ENCODE data around the gene POLR1B.
A peak's percentile ranks its signal among the peaks of the same experiment; 100 is the strongest.
"Not testable (repeated sequence)": the region's sequence is repeated elsewhere in the genome, so short reads cannot be mapped to it uniquely, and the experiment has no call there.

POLR1B gene

GRCh38 chr2:112601754-112602153 is 59.5 kb downstream of the POLR1B start:
- DNase-seq (ENCODE audit: low read depth) = no peak

- DNase-seq (ENCODE audit: low read depth) = no peak
Measured at GRCh38 chr2:112602917-112603316, 60.7 kb downstream of the POLR1B start.

- no peak for DNase-seq (ENCODE audit: low read depth)
Measured at GRCh38 chr2:112603731-112604130, 61.5 kb downstream of the POLR1B start.

- no peak for DNase-seq (ENCODE audit: low read depth)
Measured at GRCh38 chr2:112604952-112605351, 62.7 kb downstream of the POLR1B start.

GRCh38 chr2:112605926-112606325 is 63.7 kb downstream of the POLR1B start:
- DNase-seq (ENCODE audit: low read depth) = no peak

GRCh38 chr2:112606547-112606946 is 64.3 kb downstream of the POLR1B start:
- DNase-seq (ENCODE audit: low read depth) = no peak

- no peak for DNase-seq (ENCODE audit: low read depth)
Measured at GRCh38 chr2:112607680-112608438, 65.6 kb downstream of the POLR1B start.

- not testable (repeated sequence) for DNase-seq (ENCODE audit: low read depth)
Measured at GRCh38 chr2:112609320-112609719, 67.1 kb downstream of the POLR1B start.

- not testable (repeated sequence) for DNase-seq (ENCODE audit: low read depth)
Measured at GRCh38 chr2:112612283-112612682, 70.0 kb downstream of the POLR1B start.

- DNase-seq (ENCODE audit: low read depth) = no peak
Measured at GRCh38 chr2:112614201-112614840, 72.1 kb downstream of the POLR1B start.

- DNase-seq (ENCODE audit: low read depth) = no peak
Measured at GRCh38 chr2:112615051-112615450, 72.8 kb downstream of the POLR1B start.

GRCh38 chr2:112615798-112616197 is 73.5 kb downstream of the POLR1B start:
- not testable (repeated sequence) for DNase-seq (ENCODE audit: low read depth)

- DNase-seq (ENCODE audit: low read depth) = no peak
Measured at GRCh38 chr2:112618383-112618782, 76.1 kb downstream of the POLR1B start.

- DNase-seq (ENCODE audit: low read depth) = peak; percentile 82
Measured at GRCh38 chr2:112621790-112622527, 79.7 kb downstream of the POLR1B start.

- peak; percentile 75 for DNase-seq (ENCODE audit: low read depth)
Measured at GRCh38 chr2:112622528-112622849, 80.2 kb downstream of the POLR1B start.

- no peak for DNase-seq (ENCODE audit: low read depth)
Measured at GRCh38 chr2:112623913-112624777, 81.9 kb downstream of the POLR1B start.

- no peak for DNase-seq (ENCODE audit: low read depth)
Measured at GRCh38 chr2:112625474-112626114, 83.3 kb downstream of the POLR1B start.

GRCh38 chr2:112626604-112627059 is 84.4 kb downstream of the POLR1B start:
- DNase-seq (ENCODE audit: low read depth) = no peak

All from stromal cell of bone marrow (primary cell).